NCI-H460 (cell line): ENCODE results near the gene TNK2. TPM values are rescaled to one million over a fixed set of nuclear protein-coding genes. Genes with fewer than 3 reads are reported as not detected.
"Not testable (repeated sequence)": the region's sequence is repeated elsewhere in the genome, so short reads cannot be mapped to it uniquely, and the experiment has no call there.

Experiments used
- DNase-seq: peaks from one replicate; pipeline ENCODE4 v3.0.0-alpha.2; 2016; ENCODE audit warnings: low read depth; ENCODE audit errors: extremely low read depth
- polyA plus RNA-seq: library from polyadenylated mRNA; depleted of rRNA; stranded (reverse); fragments of >200 nt; gene quantifications from 2 replicates; pipeline ENCODE4 v1.2.3, GENCODE V29; 2014; cell fraction: nucleus; rRNA removed
- total RNA-seq: library from RNA; depleted of rRNA; stranded (reverse); fragments of >200 nt; shearing (Covaris generic); gene quantifications from 2 replicates; pipeline ENCODE4 v1.2.3, GENCODE V29; 2014; rRNA removed

The TNK2 gene
- 7.8 and 11.8 TPM in 2 replicates for total RNA-seq
- polyA plus RNA-seq, result 23.6 and 30.3 TPM in 2 replicates

DNA sequence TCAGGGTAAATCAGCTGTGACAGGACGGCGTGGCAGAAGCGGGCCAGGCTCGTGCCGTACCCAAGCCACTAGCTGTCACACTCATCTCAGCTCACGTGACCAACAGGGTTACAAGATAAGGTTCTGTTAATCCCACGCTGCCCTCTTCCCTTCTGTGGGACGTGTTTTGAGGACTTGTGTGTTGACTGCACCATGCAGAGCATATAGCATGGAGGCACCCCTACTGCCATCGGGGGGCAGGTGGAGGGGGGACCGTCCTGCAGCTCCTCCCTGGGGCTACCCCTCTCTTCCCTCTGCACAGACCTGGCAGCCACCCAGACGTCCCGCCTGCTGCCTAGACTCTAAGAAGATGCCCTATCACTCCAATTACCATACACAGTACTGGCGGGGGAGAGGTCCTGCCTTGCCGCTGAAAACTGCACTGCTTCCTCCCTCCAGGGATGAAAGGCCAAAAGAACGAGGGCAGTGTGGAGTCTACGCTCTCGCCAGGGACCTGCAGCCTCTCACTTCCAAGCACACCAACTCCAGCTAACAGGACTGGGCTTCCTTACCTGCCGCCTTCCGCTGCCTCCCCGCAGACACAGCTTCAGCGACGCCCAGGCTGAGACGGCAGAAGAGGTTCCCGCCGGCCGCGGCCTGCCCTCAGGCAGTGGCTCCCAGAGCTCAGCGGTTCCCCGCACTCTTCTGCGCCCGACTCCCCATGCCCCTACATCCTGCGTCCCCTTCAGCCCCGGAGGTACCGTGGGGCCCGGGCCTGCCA is at the start of gene TNK2:
TSS of gene TNK2 (minus strand) at position 618 of the 760 bp plus-strand sequence. CDS start 19,963 bp downstream, outside the sequence.
- no peak for DNase-seq

DNA sequence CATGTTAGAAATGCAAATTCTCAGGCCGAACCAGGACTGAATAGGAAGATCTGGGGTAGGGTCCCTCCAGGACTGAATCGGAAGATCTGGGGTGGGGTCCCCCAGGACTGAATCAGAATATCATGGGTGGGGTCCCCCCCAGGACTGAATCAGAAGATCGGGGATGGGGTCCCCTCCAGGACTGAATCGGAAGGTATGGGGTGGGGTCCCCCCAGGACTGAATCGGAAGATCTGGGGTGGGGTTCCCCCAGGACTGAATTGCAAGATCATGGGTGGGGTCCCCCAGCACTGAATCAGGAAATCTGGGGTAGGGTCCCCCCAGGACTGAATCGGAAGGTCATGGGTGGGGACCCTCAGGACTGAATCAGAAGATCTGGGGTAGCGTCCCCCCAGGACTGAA is 48.2 kb upstream of the TNK2 start:
- no peak for DNase-seq

GRCh38 chr3:195955416-195955841 is 47.1 kb upstream of the TNK2 start:
- not testable (repeated sequence) for DNase-seq

DNA sequence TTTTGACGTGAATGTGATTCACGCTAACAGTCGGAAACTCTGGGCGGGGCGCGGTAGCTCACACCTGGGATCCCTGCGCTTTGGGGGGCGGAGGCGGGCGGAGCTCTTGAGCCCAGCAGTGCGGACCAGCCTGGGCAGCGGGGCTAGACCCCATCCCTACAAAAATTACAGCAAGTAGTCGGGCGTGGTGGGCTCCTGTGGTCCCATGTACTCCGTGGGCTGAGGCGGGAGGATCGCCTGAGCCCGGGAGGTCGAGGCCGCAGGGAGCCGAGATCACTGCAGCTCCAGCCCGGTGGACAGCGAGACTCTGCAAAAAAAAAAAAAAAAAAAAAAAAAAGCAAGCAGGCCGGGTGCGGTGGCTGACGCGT is 46.4 kb upstream of the TNK2 start:
- DNase-seq, result not testable (repeated sequence)

DNA sequence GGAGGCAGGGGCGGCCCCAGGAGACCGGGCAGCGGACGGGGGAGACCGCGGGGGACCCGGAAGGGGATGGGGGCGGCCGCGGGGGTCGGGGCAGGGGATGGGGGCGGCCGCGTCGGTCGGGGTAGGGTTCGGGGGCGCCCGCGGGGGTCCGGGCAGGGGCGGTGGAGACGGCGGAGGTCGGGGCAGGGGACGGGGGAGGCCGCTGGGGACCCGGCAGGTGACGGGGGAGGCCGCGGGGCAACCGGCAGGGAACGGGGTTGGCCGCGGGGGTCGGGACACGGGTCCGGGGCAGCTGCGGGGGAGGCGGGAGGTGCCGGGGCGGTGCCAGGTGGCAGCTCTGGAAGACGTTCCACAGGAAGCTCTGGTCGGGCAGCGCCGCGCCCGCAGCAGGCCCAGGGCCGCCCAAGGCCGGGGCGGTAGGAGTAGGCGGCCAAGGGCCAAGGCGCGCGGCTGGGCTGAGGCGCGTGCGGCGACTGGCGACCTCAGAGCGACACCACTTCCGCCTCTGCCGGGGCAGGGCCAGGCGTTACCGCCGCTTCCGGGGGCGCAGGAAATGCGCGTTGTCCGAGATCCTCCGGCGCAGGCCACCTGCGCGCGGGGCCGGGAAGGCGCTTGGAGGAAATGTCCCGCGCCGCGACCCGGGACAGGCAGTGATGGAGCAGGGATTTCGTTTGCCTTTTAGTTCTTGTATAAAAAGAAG is 45.9 kb upstream of the TNK2 start:
- peak; percentile 79 for DNase-seq

GRCh38 chr3:195952590-195952989 is 44.2 kb upstream of the TNK2 start:
- not testable (repeated sequence) for DNase-seq

GRCh38 chr3:195951443-195952177 is 43.3 kb upstream of the TNK2 start:
- DNase-seq, result not testable (repeated sequence)

- DNase-seq, result not testable (repeated sequence)
Measured at GRCh38 chr3:195950731-195951130, 42.4 kb upstream of the TNK2 start.

DNA sequence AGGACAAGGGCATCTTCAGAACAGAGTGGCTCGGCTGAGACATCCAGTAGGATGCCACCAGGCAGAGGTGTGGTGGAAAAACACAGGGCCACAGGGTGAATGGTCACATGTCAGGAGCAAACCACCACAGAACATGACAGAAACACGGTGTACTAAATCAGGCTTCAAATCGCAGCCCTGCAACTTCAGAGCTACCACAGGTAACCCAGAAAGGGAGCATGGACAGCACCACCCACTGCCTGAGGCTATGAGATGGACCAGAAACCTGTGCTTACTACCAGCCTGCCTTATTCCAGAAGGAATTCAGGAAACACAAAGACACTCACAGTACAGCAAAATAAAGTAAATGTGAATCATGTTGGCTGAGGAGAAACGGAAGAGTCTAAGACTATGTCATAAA is 41.8 kb upstream of the TNK2 start:
- DNase-seq, result not testable (repeated sequence)

GRCh38 chr3:195946910-195947699 is 38.8 kb upstream of the TNK2 start:
- not testable (repeated sequence) for DNase-seq

DNA sequence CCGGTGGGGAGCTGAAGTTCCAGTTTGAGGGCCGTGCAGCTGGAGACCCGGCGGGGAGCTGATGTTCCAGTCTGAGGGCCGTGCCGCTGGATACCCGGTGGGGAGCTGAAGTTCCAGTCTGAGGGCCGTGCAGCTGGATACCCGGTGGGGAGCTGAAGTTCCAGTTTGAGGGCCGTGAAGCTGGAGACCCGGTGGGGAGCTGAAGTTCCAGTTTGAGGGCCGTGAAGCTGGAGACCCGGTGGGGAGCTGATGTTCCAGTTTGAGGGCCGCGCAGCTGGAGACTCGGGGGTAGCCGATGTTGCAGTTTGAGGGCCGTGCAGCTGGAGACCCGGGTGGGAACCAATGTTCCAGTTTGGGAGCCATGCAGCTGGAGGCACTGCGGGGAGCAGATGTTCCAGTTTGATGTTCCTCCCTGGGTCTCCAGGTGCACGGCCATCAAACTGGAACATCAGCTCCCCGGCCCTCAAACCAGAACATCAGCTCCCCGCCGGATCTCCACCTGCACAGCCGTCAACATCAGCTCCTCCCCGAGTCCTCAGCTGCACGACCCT is 33.0 kb upstream of the TNK2 start:
- DNase-seq, result not testable (repeated sequence)

DNA sequence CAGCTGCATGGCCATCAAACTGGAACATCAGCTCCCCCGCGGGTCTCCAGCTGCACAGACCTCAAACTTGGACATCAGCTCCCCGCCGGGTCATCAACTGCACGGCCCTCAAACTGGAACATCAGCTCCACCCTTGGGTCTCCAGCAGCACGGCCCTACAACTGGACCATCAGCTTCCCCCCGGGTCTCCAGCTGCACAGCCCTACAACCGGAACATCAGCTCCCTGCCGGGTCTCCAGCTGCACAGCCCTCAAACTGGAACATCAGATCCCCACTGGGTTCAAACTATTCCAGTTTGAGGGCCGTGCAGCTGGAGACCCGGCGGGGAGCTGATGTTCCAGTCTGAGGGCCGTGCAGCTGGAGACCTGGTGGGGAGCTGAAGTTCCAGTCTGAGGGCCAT is 32.5 kb upstream of the TNK2 start:
- not testable (repeated sequence) for DNase-seq

DNA sequence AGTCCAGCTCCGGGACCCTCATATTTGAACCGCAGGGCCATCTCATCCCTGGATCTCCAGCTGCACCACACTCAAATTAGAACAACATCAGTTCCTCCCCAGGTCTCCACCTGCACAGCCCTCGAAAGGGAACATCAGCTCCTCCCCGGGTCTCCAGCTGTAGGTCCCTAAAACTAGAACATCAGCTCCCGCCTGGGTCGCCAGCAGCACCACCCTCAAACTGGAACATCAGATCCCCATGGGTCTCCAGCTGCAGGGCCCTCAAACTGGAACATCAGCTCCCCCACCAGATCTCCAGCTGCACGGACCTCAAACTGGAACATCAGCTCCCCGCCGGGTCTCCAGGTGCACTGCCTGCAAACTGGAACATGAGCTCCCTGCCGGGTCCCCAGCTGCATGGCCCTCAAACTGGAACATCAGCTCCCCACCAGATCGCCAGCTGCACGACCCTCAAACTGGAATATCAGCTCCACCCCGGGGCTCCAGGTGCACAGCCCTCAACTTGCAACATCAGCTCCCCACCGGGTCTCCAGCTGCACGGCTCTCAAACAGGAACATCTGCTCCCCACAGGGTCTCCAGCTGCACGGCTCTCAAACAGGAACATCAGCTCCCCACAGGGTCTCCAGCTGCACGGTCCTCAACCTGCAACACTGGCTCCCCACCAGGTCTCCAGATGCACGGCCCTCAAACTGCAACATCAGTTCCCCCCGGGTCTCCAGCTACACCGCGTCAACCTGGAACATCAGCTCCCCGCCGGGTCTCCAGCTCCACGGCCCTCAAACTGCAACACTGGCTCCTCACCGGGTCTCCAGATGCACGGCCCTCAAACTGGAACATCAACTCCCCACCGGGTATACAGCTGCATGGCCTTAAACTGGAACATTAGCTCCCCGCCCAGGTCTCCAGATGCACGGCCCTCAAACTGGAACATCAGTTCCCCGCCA is 31.4 kb upstream of the TNK2 start:
- DNase-seq, result not testable (repeated sequence)

DNA sequence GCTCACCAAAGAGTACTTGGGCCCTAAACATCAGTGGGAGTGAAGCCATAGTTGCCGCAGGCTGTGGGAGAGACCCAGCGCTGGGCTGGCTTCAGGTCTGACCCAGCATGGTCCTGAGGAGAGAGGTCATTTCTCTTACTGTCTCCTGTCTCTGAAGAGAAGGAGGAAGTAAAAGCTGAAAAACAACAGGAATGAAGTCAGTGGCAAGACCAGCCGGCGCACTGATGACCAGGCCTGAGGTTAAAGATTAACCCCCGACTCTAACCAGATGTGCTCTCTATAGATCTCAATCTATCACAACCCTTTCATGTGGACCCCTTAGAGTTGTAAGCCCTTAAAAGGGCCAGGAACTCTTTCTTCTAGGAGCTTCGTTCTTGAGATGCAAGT is 24.7 kb upstream of the TNK2 start:
- not testable (repeated sequence) for DNase-seq

GRCh38 chr3:195932418-195933043 is 24.2 kb upstream of the TNK2 start:
- no peak for DNase-seq

- no peak for DNase-seq
Measured at GRCh38 chr3:195931582-195932273, 23.4 kb upstream of the TNK2 start.

GRCh38 chr3:195929452-195929851 is 21.1 kb upstream of the TNK2 start:
- no peak for DNase-seq

DNA sequence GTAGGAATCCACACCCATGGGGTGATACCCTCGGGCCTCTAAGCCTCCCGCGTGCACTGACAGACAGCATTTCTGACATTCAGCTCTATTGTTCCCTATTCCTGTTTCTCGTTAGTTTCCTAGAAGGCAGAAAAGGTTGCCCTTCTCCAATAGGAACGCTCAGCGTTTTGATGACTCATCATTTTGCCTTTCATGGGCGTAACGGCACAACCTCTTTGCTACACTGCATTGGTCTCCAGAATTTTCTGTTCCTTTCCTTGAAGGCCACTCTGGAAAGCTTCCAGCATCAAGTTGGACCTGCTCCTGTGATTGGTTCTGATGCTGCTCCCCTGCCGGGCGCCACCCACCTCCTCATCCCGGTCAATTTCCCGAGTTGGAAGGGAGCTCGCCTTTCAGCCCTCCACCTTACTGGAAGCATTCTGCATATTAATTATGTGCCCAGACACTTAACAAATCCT is 13.0 kb upstream of the TNK2 start:
- DNase-seq, result no peak
